MCF 10A (cell line): ENCODE measurements around the gene GRID1. TPM values are rescaled to one million over a fixed set of nuclear protein-coding genes. Genes with fewer than 3 reads are reported as not detected.

Experiments used
- BruUV-seq: library from RNA; stranded (reverse); fragments of 400-500 nt; replicated peaks from 2 replicates; lab custom pipeline; 2021; lab: Mats Ljungman, UMichigan
- CTCF ChIA-PET: fragments of 300-600 bp; sonication (Branson Sonifier 250); formaldehyde crosslinking; extraction: SDS; loops from one replicate; lab custom pipeline; 2021; ENCODE audit warnings: antibody characterized with exemption, inconsistent platforms; lab: Yijun Ruan, JAX
- POLR2A ChIA-PET: fragments of 300-600, 350-650 bp; sonication (Branson Sonifier 250); formaldehyde crosslinking; extraction: SDS; loops from one replicate; lab custom pipeline; 2020; ENCODE audit warnings: antibody characterized with exemption, inconsistent platforms; lab: Yijun Ruan, JAX
- DNase-seq: peaks from one replicate; pipeline ENCODE4 v3.0.0-alpha.2; 2018; ENCODE audit not compliant: unreplicated experiment
- H3K27ac Mint-ChIP-seq: one replicate; pipeline ENCODE4 v1.8.0; 2022; ENCODE audit warnings: mild to moderate bottlenecking, low read depth, mixed read lengths; ENCODE audit not compliant: unreplicated experiment
- H3K27me3 Mint-ChIP-seq: one replicate; pipeline ENCODE4 v1.8.0; 2022; ENCODE audit warnings: mixed read lengths; ENCODE audit not compliant: insufficient read depth, unreplicated experiment
- H3K36me3 Mint-ChIP-seq: one replicate; pipeline ENCODE4 v1.8.0; 2022; ENCODE audit warnings: mild to moderate bottlenecking, moderate library complexity, mixed read lengths; ENCODE audit not compliant: insufficient read depth, unreplicated experiment
- H3K4me1 Mint-ChIP-seq: one replicate; pipeline ENCODE4 v1.8.0; 2022; ENCODE audit warnings: mixed read lengths; ENCODE audit not compliant: insufficient read depth, unreplicated experiment
- H3K4me3 Mint-ChIP-seq: one replicate; pipeline ENCODE4 v1.8.0; 2022; ENCODE audit warnings: mild to moderate bottlenecking, moderate library complexity, mixed read lengths; ENCODE audit not compliant: unreplicated experiment
- H3K9me3 Mint-ChIP-seq: one replicate; pipeline ENCODE4 v1.8.0; 2022; ENCODE audit warnings: mixed read lengths; ENCODE audit not compliant: unreplicated experiment
- CTCF ChIP-seq: fragments of 200-600 bp; IDR thresholded peaks from one replicate; pipeline ENCODE4 v1.8.0; 2022; ENCODE audit warnings: antibody characterized with exemption, mild to moderate bottlenecking; ENCODE audit not compliant: unreplicated experiment
- intact Hi-C: fragments of 100-400 bp; cut with micrococcal nuclease; formaldehyde crosslinking; loops from 2 replicates; pipeline ENCODE4 v1.14.1; 2022
- total RNA-seq: library from RNA; stranded (reverse); gene quantifications from 2 replicates; pipeline ENCODE4 v1.2.3, GENCODE V29; 2022

The GRID1 gene
- total RNA-seq, 1 experiment from 2014 or later: not detected

DNA sequence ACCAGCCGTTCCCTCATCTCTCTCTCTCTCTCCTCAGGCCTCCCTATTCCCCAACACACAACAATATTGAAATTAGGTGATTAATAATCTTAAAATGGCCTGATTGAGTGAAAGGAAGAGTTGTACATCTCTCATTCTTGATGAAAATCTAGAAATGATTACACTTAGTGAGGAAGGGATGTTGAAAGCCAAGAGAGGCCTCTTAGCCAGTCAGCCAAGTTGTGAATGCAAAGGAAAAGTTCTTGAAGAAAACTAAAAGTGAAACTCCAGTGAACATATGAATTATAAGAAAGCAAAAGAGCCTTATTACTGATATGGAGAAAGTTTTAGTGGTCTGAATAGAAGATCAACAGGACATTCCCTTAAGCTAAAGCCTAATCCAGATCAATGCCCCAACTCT, 695.1 kb downstream of the GRID1 start:
- intact Hi-C loops: no loop called here
- no TSS peak for BruUV-seq
- H3K27me3 Mint-ChIP-seq: no peaks in the 10 kb centered on the region
- peaks cover 15% of the 10 kb centered on the region for H3K9me3 Mint-ChIP-seq
- DNase-seq: no peak
- ChIA-PET POLR2A (no interaction called here), CTCF (no interaction called here)
- H3K27ac Mint-ChIP-seq: no peak overlapping the region
- no peaks in the 10 kb centered on the region for H3K36me3 Mint-ChIP-seq
- TF ChIP-seq CTCF: no peak
- H3K4me3 Mint-ChIP-seq: no peak overlapping the region
- H3K4me1 Mint-ChIP-seq: no peaks in the 10 kb centered on the region

GRCh38 chr10:85668522-85668921, 698.1 kb downstream of the GRID1 start:
- H3K36me3 Mint-ChIP-seq: no peaks in the 10 kb centered on the region
- intact Hi-C loops: no loop called here
- no peaks in the 10 kb centered on the region for H3K27me3 Mint-ChIP-seq
- H3K4me1 Mint-ChIP-seq: no peaks in the 10 kb centered on the region
- no peak for TF ChIP-seq CTCF
- ChIA-PET CTCF (interaction anchor here (0.7 kb wide), 1 partner anchor 28 kb away, joined by 3 read pairs; no protein-coding TSS in a partner anchor), POLR2A (no interaction called here)
- peaks cover 15% of the 10 kb centered on the region for H3K9me3 Mint-ChIP-seq
- no peak for DNase-seq
- no TSS peak for BruUV-seq
- H3K27ac Mint-ChIP-seq: no peak overlapping the region
- no peak overlapping the region for H3K4me3 Mint-ChIP-seq

DNA sequence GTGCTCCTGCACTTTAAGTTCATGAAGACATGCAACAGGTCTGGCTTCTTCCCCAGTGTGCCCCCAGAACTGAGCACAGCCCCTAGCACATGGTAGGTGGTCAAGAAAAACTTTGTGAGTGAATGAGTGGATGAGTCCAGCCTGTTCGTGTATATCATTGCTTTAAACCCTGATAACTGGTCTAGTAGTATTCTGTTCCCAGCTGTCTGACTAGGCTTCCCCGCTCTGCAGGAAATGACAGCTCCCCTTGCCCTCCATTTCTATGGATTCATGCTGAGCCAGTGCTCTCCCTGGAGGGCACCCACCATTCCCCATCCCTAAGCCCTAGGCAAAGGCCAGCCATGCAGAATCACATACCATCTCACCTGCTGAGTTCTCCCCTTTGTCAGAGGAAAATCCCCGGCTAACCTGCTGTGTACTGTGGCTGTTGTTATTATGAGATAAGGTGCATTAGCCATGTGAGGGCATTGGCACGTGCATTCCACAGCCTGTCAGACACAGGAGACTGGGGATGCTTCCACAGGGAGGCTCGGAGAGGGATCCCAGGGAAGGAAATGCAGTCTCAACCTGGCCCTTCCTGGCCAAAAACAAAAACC, 698.9 kb downstream of the GRID1 start:
- Mint-ChIP-seq H3K27ac (no peak overlapping the region), H3K4me1 (no peaks in the 10 kb centered on the region), H3K9me3 (peaks cover 10% of the 10 kb centered on the region), H3K36me3 (no peaks in the 10 kb centered on the region), H3K4me3 (no peak overlapping the region), H3K27me3 (no peaks in the 10 kb centered on the region)
- no TSS peak for BruUV-seq
- CTCF ChIA-PET: no interaction called here
- intact Hi-C loops: no loop called here
- POLR2A ChIA-PET: no interaction called here
- no peak for TF ChIP-seq CTCF
- DNase-seq: no peak

GRCh38 chr10:85666987-85667386, 699.6 kb downstream of the GRID1 start:
- POLR2A ChIA-PET: no interaction called here
- Mint-ChIP-seq H3K4me3 (no peak overlapping the region), H3K36me3 (no peaks in the 10 kb centered on the region), H3K4me1 (no peaks in the 10 kb centered on the region), H3K9me3 (peaks cover 7% of the 10 kb centered on the region), H3K27me3 (no peaks in the 10 kb centered on the region), H3K27ac (no peak overlapping the region)
- DNase-seq: no peak
- intact Hi-C loops: no loop called here
- no peak for TF ChIP-seq CTCF
- BruUV-seq: no TSS peak
- CTCF ChIA-PET: no interaction called here
